OCI-LY3 (cell line): ENCODE results near the gene CDKN2D.

Source experiments
- CTCF ChIP-seq: fragments of 200-600, 300-600 bp; sonication (generic); IDR thresholded peaks from 2 replicates; pipeline ENCODE4 v1.5.1; 2014; ENCODE audit warnings: antibody characterized with exemption, low read length, low read depth
- EZH2phosphoT487 ChIP-seq: fragments of 200-600 bp; shearing (Covaris generic); IDR thresholded peaks from 2 replicates; pipeline ENCODE4 v1.6.1; 2018; ENCODE audit warnings: antibody characterized with exemption, mixed run types, low read depth

DNA sequence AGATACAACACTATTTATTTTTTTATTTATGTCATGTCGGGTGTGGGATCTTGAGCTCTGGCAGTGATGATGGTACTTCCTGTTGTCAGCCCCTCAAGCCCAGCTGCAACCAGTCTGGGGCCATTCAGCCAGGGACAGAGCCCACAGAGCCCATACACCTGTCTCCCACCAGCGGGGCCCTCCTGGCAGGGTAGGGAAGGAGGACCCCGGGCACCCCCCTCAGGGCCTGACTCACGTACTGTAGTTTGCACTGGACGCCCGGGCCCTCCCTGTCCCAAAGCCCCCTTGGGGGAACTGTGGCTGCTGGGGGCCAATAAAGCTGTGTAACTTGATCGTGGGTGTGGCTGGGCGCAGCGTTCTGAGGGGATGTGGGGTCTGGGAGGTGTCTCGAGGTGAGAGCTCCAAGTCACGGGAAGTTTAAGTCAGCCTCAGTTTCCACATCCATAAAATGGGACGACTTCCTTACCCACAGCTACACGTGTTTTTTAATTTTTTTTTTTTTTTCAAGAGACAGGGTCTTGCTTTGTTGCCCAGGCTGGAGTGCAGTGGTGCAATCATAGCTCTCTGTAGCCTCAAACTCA is 15.6 kb downstream of the CDKN2D start:
- TF ChIP-seq CTCF (no peak), EZH2phosphoT487 (no peak)
